ENCODE results near the gene DHX34. TPM values are rescaled to one million over a fixed set of nuclear protein-coding genes. Genes with fewer than 3 reads are reported as not detected.

The DHX34 gene
- total RNA-seq, 1 donor from 2014 or later: 32.4 TPM

GRCh38 chr19:47377208-47377701, 28.1 kb downstream of the DHX34 start:
- Mint-ChIP-seq H3K36me3 (ENCODE audit: low read depth) (peaks cover 4% of the 10 kb centered on the region), H3K4me1 (no peaks in the 10 kb centered on the region), H3K27ac (ENCODE audit: unreplicated experiment) (no peak overlapping the region), H3K4me3 (no peak overlapping the region), H3K9me3 (no peaks in the 10 kb centered on the region), H3K27me3 (ENCODE audit: low read depth) (no peaks in the 10 kb centered on the region)
- DNase-seq (ENCODE audit: low read depth, low spot score): no peak
- TF ChIP-seq CTCF (conservative IDR thresholded peaks at IDR 0.05): no peak

GRCh38 chr19:47377801-47378200, 28.7 kb downstream of the DHX34 start:
- no peak for TF ChIP-seq CTCF (conservative IDR thresholded peaks at IDR 0.05)
- H3K4me3 Mint-ChIP-seq: no peak overlapping the region
- no peak for DNase-seq (ENCODE audit: low read depth, low spot score)
- no peak overlapping the region for H3K27ac Mint-ChIP-seq (ENCODE audit: unreplicated experiment)
- H3K27me3 Mint-ChIP-seq (ENCODE audit: low read depth): no peaks in the 10 kb centered on the region
- H3K9me3 Mint-ChIP-seq: no peaks in the 10 kb centered on the region
- H3K4me1 Mint-ChIP-seq: no peaks in the 10 kb centered on the region
- peaks cover 4% of the 10 kb centered on the region for H3K36me3 Mint-ChIP-seq (ENCODE audit: low read depth)

GRCh38 chr19:47378246-47378645, 29.1 kb downstream of the DHX34 start:
- no peak for TF ChIP-seq CTCF (conservative IDR thresholded peaks at IDR 0.05)
- no peak for DNase-seq (ENCODE audit: low read depth, low spot score)
- Mint-ChIP-seq H3K27ac (ENCODE audit: unreplicated experiment) (no peak overlapping the region), H3K4me1 (no peaks in the 10 kb centered on the region), H3K4me3 (no peak overlapping the region), H3K9me3 (no peaks in the 10 kb centered on the region), H3K27me3 (ENCODE audit: low read depth) (no peaks in the 10 kb centered on the region), H3K36me3 (ENCODE audit: low read depth) (peaks cover 4% of the 10 kb centered on the region)

- TF ChIP-seq CTCF (conservative IDR thresholded peaks at IDR 0.05): no peak
- no peaks in the 10 kb centered on the region for H3K9me3 Mint-ChIP-seq
- no peak overlapping the region for H3K4me3 Mint-ChIP-seq
- H3K36me3 Mint-ChIP-seq (ENCODE audit: low read depth): peaks cover 4% of the 10 kb centered on the region
- H3K27ac Mint-ChIP-seq (ENCODE audit: unreplicated experiment): no peak overlapping the region
- H3K4me1 Mint-ChIP-seq: no peaks in the 10 kb centered on the region
- no peak for DNase-seq (ENCODE audit: low read depth, low spot score)
- no peaks in the 10 kb centered on the region for H3K27me3 Mint-ChIP-seq (ENCODE audit: low read depth)
Measured at GRCh38 chr19:47379381-47379938, 30.3 kb downstream of the DHX34 start.

- Mint-ChIP-seq H3K9me3 (no peaks in the 10 kb centered on the region), H3K27ac (ENCODE audit: unreplicated experiment) (no peak overlapping the region), H3K27me3 (ENCODE audit: low read depth) (no peaks in the 10 kb centered on the region), H3K4me3 (no peak overlapping the region), H3K36me3 (ENCODE audit: low read depth) (peaks cover 4% of the 10 kb centered on the region), H3K4me1 (peaks cover 3% of the 10 kb centered on the region)
- TF ChIP-seq CTCF (conservative IDR thresholded peaks at IDR 0.05): no peak
- no peak for DNase-seq (ENCODE audit: low read depth, low spot score)
Measured at GRCh38 chr19:47380559-47380958, 31.4 kb downstream of the DHX34 start.
